Measurements from ENCODE around the gene BIN1.

- TF ChIP-seq, protein P1, sequence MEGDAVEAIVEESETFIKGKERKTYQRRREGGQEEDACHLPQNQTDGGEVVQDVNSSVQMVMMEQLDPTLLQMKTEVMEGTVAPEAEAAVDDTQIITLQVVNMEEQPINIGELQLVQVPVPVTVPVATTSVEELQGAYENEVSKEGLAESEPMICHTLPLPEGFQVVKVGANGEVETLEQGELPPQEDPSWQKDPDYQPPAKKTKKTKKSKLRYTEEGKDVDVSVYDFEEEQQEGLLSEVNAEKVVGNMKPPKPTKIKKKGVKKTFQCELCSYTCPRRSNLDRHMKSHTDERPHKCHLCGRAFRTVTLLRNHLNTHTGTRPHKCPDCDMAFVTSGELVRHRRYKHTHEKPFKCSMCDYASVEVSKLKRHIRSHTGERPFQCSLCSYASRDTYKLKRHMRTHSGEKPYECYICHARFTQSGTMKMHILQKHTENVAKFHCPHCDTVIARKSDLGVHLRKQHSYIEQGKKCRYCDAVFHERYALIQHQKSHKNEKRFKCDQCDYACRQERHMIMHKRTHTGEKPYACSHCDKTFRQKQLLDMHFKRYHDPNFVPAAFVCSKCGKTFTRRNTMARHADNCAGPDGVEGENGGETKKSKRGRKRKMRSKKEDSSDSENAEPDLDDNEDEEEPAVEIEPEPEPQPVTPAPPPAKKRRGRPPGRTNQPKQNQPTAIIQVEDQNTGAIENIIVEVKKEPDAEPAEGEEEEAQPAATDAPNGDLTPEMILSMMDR (conservative IDR thresholded peaks at IDR 0.05; ENCODE audit: low read length) = no peak
- no peak for TF ChIP-seq EZH2phosphoT487 (IDR thresholded peaks at IDR 0.05; ENCODE audit: borderline replicate concordance, low read depth, low read length)
Observed at GRCh38 chr2:127034883-127035611, 71.9 kb downstream of the BIN1 start.
